Kidney epithelial cell (primary cell): Measurements from ENCODE around the gene SLC35F1. TPM values are rescaled to one million over a fixed set of nuclear protein-coding genes. Genes with fewer than 3 reads are reported as not detected.

Experiments
- DNase-seq: peaks from one replicate; pipeline ENCODE4 v3.0.0-alpha.2; 2010; ENCODE audit warnings: low read depth
- H3K27me3 ChIP-seq: 2 replicates; pipeline ENCODE4 v1.6.0; 2011; ENCODE audit warnings: low read length; ENCODE audit not compliant: control insufficient read depth, insufficient read depth
- H3K36me3 ChIP-seq: 2 replicates; pipeline ENCODE4 v1.5.1; 2011; ENCODE audit warnings: low read length; ENCODE audit not compliant: control insufficient read depth, insufficient read depth
- H3K4me3 ChIP-seq: 2 replicates; pipeline ENCODE4 v1.5.1; 2011; ENCODE audit warnings: low read depth, mild to moderate bottlenecking, control low read depth, low read length
- total RNA-seq: library from RNA; depleted of rRNA; stranded (reverse); fragments of >200 nt; gene quantifications from 2 replicates; pipeline ENCODE4 v1.2.3, GENCODE V29; 2015
- TF ChIP-seq, protein P1 (sequence below): IDR thresholded peaks from 2 replicates; pipeline ENCODE4 v1.5.1; 2011; ENCODE audit warnings: mild to moderate bottlenecking, moderate library complexity, low read length, control low read depth, inconsistent platforms; ENCODE audit not compliant: insufficient read depth, poor library complexity, severe bottlenecking

The SLC35F1 gene
- total RNA-seq, 1 donor from 2014 or later = 0.38 TPM

DNA sequence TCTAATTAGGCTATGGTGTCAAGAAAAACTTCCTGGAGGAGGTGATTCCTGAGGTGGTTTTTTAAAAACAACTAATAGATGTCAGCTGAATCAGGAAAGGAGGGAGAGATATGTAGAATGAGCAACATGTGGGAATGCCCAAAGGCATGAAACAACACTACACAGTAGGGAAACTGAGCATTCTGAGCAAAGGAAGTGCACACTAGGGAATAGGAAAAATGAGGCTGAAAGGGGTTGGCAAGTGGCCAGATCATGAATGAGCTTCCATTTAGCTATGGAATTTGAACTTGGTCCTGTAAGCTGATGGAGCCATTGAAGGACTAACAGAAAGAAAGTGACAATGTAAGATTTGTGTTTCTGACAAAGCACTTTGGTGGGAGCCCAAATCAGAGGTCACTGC, 16.9 kb upstream of the SLC35F1 start:
- TF ChIP-seq, protein P1, sequence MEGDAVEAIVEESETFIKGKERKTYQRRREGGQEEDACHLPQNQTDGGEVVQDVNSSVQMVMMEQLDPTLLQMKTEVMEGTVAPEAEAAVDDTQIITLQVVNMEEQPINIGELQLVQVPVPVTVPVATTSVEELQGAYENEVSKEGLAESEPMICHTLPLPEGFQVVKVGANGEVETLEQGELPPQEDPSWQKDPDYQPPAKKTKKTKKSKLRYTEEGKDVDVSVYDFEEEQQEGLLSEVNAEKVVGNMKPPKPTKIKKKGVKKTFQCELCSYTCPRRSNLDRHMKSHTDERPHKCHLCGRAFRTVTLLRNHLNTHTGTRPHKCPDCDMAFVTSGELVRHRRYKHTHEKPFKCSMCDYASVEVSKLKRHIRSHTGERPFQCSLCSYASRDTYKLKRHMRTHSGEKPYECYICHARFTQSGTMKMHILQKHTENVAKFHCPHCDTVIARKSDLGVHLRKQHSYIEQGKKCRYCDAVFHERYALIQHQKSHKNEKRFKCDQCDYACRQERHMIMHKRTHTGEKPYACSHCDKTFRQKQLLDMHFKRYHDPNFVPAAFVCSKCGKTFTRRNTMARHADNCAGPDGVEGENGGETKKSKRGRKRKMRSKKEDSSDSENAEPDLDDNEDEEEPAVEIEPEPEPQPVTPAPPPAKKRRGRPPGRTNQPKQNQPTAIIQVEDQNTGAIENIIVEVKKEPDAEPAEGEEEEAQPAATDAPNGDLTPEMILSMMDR = no peak
- no peaks in the 10 kb centered on the region for H3K36me3 ChIP-seq
- no peak for DNase-seq
- H3K27me3 ChIP-seq = no peaks in the 10 kb centered on the region
- H3K4me3 ChIP-seq = no peak overlapping the region

DNA sequence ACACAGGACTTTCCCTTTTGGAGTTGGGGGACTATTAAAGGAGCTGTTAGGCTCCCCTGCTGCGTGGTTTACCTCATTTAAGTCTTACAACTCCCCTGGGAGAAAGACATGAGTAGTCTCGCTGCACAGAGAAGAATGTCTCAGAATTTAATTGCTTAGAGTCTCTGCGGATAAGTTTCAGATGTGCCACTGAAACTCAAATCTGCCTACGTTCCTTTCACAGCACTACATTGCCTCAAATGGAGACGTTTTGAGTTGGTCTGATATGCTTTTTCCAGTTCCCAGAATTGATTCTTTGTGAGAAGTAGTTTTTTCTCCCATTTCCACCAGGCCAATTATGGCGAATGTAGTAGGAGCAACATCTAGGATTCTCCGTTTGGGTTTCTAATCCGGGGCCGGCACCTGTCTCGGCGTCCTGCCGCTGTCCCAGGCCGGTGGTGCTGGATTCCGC, 532 bp upstream of the SLC35F1 start:
- no peak for DNase-seq
- H3K36me3 ChIP-seq = no peaks in the 10 kb centered on the region
- H3K4me3 ChIP-seq = peak overlapping the region; percentile 49
- peaks cover 21% of the 10 kb centered on the region for H3K27me3 ChIP-seq
- TF ChIP-seq, protein P1 = no peak

DNA sequence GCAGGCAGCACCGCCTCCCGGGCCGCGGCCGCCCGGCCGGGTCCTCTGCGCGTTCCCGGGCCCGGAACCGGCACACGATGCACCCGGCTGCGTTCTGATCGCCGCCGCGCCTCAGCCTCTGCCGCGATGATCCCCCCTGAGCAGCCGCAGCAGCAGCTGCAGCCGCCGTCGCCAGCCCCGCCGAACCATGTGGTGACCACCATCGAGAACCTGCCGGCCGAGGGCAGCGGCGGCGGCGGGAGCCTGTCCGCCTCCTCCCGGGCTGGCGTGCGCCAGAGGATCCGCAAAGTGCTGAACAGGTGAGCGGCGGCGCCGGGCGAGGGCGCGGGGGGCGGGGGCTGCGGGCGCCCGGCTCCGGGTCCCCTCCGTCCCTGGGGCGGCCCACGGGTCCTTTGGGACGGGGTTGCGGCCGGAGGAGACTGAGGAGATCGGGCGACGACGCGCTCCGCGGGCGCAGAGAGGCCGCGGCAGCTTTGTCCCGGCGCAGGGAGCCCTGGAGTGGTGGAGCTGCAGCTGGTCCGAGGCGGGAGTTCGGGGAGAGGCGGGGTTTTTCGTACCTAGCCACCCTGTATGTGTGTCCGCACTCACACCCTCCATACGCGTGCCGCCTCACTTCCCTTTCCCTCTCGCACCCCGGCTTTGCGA, 659 bp downstream of the SLC35F1 start:
- DNase-seq = no peak
- H3K4me3 ChIP-seq = peak overlapping the region; percentile 49
- H3K36me3 ChIP-seq = no peaks in the 10 kb centered on the region
- TF ChIP-seq, protein P1 = no peak
- peaks cover 21% of the 10 kb centered on the region for H3K27me3 ChIP-seq

DNA sequence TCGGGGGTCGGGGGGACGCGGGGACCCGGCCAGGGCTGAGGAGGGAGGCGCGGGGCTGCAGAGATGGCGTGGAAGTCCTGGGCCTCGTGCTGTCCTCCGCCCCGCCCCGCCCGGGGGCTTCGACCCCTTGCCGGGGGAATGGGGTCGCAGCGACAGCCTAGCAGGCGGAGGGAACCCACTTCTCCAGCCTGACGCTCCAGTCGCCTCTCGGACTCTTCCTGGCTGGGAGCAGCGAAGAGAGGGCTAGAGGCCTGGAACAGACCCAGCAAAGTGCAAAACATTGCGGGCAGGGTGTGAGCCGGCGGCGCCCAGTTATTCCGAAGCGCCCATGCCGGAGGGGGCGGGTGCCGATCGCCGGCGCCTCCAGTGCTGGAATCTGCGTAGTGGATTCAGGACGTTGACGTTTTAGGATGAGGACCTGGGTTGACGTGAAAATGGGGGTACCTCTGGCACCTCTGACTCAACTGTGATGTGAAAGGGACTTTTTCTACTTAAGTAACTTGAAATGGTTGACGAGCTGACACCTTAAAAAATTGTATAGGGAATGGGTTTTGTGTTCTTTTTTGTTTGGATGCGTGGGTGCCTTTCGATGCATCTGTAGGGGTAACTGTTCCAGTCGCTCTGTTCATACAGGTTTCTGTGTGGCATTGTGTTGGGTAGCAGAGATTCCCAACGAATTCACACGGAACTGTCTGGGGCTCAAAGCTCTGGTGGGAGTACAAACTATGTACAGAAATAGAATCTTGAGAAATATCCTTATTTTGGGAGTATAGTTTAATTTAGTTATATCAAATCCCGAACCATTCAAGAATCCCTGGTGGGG, 1.4 kb downstream of the SLC35F1 start:
- DNase-seq = no peak
- Histone ChIP-seq H3K36me3 (no peaks in the 10 kb centered on the region), H3K27me3 (peaks cover 21% of the 10 kb centered on the region), H3K4me3 (peak overlapping the region; percentile 49)
- TF ChIP-seq, protein P1 = no peak

DNA sequence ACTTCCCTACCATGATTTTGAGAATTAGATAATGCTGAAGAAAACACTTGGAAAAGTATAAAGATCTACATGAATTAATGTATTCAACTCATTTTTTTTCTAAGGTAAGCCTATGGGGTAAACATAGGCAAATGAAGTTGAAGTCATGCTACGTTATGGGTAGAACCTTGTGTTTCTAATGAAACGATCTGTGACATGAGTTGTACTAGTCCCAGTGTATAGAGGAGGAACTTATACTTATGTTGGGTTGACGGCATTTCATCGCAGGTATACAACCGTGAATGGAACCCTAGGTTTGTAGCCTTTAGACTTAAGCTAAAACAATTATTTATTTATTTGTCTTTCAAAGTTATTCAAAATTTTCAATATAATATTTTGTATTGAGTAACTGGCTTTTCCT, 2.6 kb downstream of the SLC35F1 start:
- Histone ChIP-seq H3K27me3 (peaks cover 20% of the 10 kb centered on the region), H3K4me3 (no peak overlapping the region), H3K36me3 (no peaks in the 10 kb centered on the region)
- no peak for DNase-seq
- TF ChIP-seq, protein P1 = no peak
